Activated naive CD8-positive, alpha-beta T cell (primary cell): ENCODE measurements around the gene GAD2.

ENCODE experiments used
- H3K27ac Mint-ChIP-seq: one replicate; pipeline ENCODE4 v1.8.0; 2021; ENCODE audit warnings: mixed read lengths
- H3K27me3 Mint-ChIP-seq: one replicate; pipeline ENCODE4 v1.8.0; 2021; ENCODE audit warnings: mixed read lengths
- H3K36me3 Mint-ChIP-seq: one replicate; pipeline ENCODE4 v1.8.0; 2021; ENCODE audit warnings: mixed read lengths
- H3K4me1 Mint-ChIP-seq: one replicate; pipeline ENCODE4 v1.8.0; 2021; ENCODE audit warnings: low read depth, mixed read lengths
- H3K4me3 Mint-ChIP-seq: one replicate; pipeline ENCODE4 v1.8.0; 2021; ENCODE audit warnings: mild to moderate bottlenecking, mixed read lengths
- H3K9me3 Mint-ChIP-seq: one replicate; pipeline ENCODE4 v1.8.0; 2021; ENCODE audit warnings: low read depth, mixed read lengths

The GAD2 gene

DNA sequence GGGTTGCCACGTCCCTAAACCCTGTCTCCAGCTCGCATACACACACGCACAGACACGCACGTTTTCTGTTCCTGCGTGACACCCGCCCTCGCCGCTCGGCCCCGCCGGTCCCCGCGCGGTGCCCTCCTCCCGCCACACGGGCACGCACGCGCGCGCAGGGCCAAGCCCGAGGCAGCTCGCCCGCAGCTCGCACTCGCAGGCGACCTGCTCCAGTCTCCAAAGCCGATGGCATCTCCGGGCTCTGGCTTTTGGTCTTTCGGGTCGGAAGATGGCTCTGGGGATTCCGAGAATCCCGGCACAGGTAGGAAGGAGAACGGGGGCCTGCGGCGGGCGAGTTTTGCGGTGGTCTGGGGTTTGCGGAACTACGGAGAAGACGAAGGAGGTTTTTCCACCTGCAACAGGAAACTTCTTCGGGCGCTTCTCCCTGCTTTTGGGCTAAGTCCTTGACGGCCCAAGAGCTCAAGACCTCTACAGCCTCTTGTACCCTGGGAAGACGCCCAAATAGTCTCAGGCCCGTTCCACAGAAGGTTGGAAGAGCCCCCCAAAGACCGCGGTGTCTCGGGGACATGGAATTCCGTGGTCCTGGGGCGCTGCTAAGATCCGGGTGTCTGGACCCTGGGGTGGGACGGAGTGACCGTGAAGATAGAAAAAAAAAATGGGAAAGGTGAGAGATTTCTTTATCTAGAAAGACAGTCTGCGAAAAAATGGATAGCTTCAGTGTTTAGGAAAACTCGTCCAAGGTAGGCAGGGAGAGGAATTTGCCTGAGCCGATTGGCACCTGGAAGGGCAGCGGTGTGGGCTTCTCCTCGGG lies at the start of gene GAD2:
Gene GAD2 (plus strand): TSS at position 190 of the 811 bp plus-strand sequence. CDS start 36 bp downstream, at position 226.
- Mint-ChIP-seq H3K4me3 (peak within 1 kb of the TSS; percentile 83), H3K27ac (no peak within 1 kb of the TSS), H3K4me1 (peaks cover 38% of the 10 kb centered on the region), H3K27me3 (peaks cover 55% of the 10 kb centered on the region), H3K36me3 (no peaks in the 10 kb centered on the region), H3K9me3 (no peaks in the 10 kb centered on the region)

DNA sequence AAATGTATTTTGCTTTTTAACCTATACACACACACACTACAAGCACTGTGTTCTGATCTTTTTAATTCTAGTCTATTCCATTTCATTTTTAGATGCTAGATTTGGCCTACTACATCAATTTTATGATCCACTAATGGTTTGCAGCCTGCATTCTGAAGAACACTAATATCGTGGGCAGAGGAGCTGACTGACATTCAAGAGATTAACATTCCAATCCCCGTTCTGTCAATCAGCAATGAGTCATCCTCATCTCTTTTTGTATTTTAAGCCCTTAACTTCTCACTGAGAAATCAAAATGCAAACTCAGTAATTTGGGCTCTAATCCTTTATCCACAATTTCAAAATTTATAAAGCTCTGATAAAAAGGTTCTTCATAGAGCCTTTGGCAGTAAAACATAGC lies 47.1 kb upstream of the GAD2 start:
- H3K36me3 Mint-ChIP-seq = no peaks in the 10 kb centered on the region
- H3K27me3 Mint-ChIP-seq = peaks cover 6% of the 10 kb centered on the region
- no peaks in the 10 kb centered on the region for H3K4me1 Mint-ChIP-seq
- H3K4me3 Mint-ChIP-seq = no peak overlapping the region
- no peak overlapping the region for H3K27ac Mint-ChIP-seq
- H3K9me3 Mint-ChIP-seq = no peaks in the 10 kb centered on the region

DNA sequence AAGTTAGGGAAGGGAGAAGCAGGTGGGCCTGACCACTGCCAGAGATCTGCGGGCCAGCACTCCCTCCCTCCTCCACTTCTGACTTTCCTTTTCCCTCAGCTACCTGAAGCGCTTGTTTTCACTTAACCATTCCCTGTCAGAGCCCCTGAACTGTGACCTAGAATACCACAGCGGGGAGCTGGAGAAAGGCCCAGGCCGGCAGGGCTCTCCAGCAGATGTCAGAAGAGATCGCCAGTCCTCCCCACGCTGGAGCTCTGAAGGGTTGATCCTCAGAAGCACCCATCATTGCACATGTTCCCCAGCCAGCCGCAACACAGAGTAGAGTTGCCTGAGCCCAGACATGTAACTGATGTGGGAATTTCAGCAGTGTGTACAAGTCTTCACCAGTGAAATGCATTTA lies 44.4 kb upstream of the GAD2 start:
- H3K4me3 Mint-ChIP-seq = no peak overlapping the region
- H3K27me3 Mint-ChIP-seq = peaks cover 5% of the 10 kb centered on the region
- H3K27ac Mint-ChIP-seq = no peak overlapping the region
- H3K4me1 Mint-ChIP-seq = no peaks in the 10 kb centered on the region
- no peaks in the 10 kb centered on the region for H3K36me3 Mint-ChIP-seq
- no peaks in the 10 kb centered on the region for H3K9me3 Mint-ChIP-seq

DNA sequence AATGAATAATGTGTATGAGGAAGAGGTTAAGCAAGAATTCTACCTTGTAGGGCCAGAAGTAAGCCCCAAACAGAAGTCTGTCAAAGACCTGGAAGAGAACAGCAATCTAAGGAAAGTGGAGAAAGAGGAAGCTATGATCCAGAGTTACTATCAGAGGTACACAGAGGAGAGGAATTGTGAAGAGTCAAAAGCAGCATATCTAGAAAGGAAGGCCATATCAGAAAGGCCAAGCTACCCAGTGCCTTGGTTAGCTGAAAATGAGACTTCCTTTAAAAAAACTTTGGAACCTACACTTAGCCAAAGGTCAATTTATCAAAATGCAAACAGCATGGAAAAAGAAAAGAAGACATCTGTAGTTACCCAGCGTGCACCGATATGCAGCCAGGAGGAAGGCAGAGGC lies 42.7 kb upstream of the GAD2 start:
- Mint-ChIP-seq H3K36me3 (no peaks in the 10 kb centered on the region), H3K27ac (no peak overlapping the region), H3K4me1 (no peaks in the 10 kb centered on the region), H3K4me3 (no peak overlapping the region), H3K27me3 (peaks cover 7% of the 10 kb centered on the region), H3K9me3 (no peaks in the 10 kb centered on the region)

DNA sequence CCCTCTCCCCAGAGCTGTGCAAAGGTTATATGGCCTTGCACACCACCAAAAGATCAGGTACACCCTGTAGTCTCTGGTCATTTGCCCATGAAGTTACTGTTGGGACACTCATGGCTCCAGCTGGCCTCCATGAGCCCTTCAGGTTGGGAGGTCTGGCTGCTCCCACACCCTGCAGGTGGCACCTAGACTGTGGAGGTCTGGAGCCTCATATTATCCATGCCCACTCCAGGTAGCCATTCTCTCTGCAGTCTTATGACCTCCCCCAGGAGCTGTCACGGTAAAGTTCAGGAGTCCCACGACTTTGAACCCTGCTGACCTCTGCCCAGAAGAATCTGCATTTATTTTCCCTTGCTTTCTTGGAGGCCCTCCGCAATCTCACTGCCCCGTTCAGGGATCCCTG lies 39.2 kb upstream of the GAD2 start:
- no peak overlapping the region for H3K27ac Mint-ChIP-seq
- H3K4me3 Mint-ChIP-seq = no peak overlapping the region
- H3K27me3 Mint-ChIP-seq = peaks cover 7% of the 10 kb centered on the region
- H3K36me3 Mint-ChIP-seq = no peaks in the 10 kb centered on the region
- no peaks in the 10 kb centered on the region for H3K4me1 Mint-ChIP-seq
- H3K9me3 Mint-ChIP-seq = no peaks in the 10 kb centered on the region

DNA sequence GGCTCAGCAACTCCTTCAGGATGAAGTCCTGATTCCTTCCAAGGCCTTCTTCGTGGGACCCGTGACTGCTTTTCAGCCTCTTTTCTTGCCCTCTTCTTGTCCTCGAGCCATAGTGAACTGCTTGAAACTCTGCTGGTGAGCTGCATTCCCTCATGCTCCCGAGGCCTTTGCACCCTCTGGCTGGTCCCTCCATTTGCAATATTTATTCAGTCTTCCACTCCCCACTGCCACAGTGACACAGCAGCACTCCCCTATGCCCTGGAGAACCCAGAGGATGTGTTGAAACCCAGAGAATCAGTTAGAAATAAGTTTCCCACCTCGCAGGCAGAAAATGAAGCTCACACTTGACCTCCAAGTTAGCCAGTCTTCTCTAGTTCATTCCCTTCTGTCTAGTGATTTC lies 22.3 kb upstream of the GAD2 start:
- Mint-ChIP-seq H3K27ac (no peak overlapping the region), H3K4me1 (peaks cover 3% of the 10 kb centered on the region), H3K27me3 (peaks cover 7% of the 10 kb centered on the region), H3K36me3 (no peaks in the 10 kb centered on the region), H3K9me3 (peaks cover 4% of the 10 kb centered on the region), H3K4me3 (no peak overlapping the region)

DNA sequence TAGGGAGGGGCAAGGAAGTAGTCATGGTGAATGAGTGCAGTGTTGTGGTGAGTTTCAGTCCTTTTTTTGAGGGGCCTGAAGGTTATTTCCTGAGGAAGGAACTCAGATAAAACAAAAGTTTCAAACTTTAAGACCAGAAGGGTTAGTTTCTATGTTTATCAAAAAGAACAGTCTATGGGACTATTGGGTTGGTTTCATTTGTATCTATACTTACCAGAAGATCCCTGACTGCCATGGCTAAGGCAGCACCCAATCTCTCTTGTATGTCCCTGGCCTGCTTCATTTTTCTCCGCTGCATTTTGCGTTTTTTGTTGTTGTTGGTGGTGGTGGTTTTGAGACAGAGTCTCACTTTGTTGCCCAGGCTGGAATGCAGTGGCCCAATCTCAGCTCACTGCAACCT lies 19.3 kb upstream of the GAD2 start:
- Mint-ChIP-seq H3K36me3 (no peaks in the 10 kb centered on the region), H3K27ac (no peak overlapping the region), H3K27me3 (peaks cover under 1% of the 10 kb centered on the region), H3K4me3 (no peak overlapping the region), H3K4me1 (peaks cover 3% of the 10 kb centered on the region), H3K9me3 (peaks cover 4% of the 10 kb centered on the region)

DNA sequence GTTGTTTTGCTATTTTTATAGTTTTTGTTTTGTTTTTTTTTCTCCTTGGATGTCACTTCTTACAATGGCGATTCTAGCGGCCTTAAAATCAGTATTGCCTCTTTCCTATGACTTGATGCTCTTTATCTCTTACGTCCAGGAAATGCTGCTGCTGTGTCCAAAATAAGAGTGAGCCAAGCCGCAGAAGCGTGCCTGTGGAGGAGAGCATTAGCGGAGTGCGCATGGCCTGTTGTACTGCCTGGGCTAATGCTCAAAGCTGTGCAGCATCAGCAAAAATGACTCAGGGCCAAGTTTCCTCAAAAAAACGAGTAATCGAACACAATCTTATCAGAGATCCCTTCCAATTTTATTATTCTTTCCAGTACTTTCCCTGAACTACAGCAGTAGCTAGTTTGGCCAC lies 18.5 kb upstream of the GAD2 start:
- peaks cover 3% of the 10 kb centered on the region for H3K4me1 Mint-ChIP-seq
- H3K27ac Mint-ChIP-seq = no peak overlapping the region
- H3K36me3 Mint-ChIP-seq = no peaks in the 10 kb centered on the region
- peaks cover 4% of the 10 kb centered on the region for H3K9me3 Mint-ChIP-seq
- no peak overlapping the region for H3K4me3 Mint-ChIP-seq
- peaks cover 2% of the 10 kb centered on the region for H3K27me3 Mint-ChIP-seq

DNA sequence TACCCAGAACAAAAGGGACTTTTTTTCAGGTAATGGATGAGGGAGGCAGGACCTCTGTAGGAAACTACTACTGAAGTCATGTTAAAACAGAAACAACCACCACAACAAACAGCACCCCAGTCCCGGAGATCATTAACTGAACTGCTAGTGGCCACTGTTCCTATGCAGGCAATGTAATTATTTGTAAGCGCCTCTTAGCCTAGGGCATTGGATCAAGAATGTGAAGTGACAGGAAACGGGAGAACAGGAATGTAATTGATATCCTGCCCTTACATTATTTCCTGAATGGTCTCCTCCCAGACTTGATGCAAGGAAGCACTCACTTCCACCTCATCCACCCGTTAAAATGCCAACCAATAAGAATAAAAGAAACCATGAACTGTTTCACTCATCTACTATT lies 16.7 kb upstream of the GAD2 start:
- Mint-ChIP-seq H3K4me1 (peaks cover 3% of the 10 kb centered on the region), H3K27ac (no peak overlapping the region), H3K4me3 (no peak overlapping the region), H3K9me3 (peaks cover 4% of the 10 kb centered on the region), H3K36me3 (no peaks in the 10 kb centered on the region), H3K27me3 (peaks cover 5% of the 10 kb centered on the region)

DNA sequence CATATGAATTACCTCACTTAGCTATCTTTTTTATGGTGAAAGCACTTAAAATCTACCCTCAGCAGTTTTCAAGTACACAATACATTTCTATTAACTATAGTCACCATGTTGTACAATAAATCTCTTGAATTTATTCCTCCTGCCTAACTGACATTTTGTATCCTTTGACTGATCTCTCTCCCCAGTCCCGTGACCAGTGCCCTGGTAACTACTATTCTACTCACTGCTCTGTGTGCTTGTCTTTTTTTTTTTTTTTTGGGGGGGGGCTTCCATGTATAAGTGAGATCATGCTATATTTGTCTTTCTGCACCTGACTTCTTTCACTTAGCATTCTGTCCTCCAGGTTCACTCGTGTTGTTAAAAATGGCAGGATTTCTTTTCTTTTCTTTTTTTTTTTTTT lies 11.4 kb upstream of the GAD2 start:
- Mint-ChIP-seq H3K9me3 (no peaks in the 10 kb centered on the region), H3K27me3 (peaks cover 8% of the 10 kb centered on the region), H3K36me3 (no peaks in the 10 kb centered on the region), H3K27ac (no peak overlapping the region), H3K4me3 (no peak overlapping the region), H3K4me1 (no peaks in the 10 kb centered on the region)

DNA sequence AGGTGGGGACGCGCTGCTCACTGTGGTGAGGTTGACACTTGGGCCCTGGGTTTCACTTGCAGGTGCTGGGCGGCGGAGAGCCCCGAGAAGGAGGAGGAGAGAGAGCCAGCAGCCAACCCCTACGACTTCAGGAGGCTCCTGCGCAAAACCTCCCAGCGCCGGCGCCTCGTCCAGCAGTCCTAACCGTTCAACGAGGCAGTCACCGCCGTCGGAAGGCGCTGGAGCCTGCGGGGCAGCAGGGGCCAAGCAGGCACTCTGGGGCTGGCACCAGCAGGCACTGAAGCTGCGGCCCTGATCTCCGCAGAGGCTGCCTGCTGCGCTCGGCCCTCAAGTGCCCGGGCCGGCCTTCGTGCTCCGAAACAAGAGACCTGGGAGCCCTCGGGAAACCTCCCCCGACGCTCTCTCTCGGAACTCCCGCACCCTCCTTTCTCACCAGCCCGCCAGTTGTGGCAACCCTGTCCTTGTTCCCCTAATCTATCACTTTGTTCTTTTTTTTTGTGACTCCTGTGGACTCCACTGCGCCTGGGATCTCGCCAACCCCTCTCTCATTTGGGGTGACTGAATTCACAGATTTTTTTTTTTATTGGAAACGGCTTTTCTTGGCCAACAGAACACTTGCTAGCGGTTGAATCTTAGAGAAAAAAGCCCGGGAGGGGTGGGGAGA lies 4.7 kb upstream of the GAD2 start:
- no peaks in the 10 kb centered on the region for H3K9me3 Mint-ChIP-seq
- H3K4me3 Mint-ChIP-seq = no peak overlapping the region
- H3K4me1 Mint-ChIP-seq = peaks cover 26% of the 10 kb centered on the region
- no peaks in the 10 kb centered on the region for H3K36me3 Mint-ChIP-seq
- H3K27ac Mint-ChIP-seq = no peak overlapping the region
- H3K27me3 Mint-ChIP-seq = peaks cover 26% of the 10 kb centered on the region

DNA sequence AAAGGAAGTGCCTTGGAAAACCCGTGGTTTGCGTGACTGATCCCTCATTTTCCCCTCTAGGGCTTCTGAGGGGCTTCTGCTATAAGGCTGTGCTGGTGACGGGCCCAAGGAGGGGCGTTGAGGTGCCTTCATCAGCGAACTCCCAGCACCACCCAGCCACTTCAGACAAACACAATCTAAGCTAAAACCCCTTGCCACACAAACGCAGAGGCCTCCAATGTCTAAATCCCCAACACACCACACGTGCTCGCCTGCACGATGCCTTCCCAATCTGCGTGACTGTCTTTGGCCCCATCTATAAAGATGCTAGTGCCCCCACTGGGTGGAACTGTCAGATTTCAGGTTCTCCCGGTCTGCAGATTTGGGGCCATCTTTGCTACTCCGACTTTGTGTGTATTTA lies 4.1 kb upstream of the GAD2 start:
- Mint-ChIP-seq H3K27ac (no peak overlapping the region), H3K36me3 (no peaks in the 10 kb centered on the region), H3K4me1 (peaks cover 31% of the 10 kb centered on the region), H3K27me3 (peaks cover 30% of the 10 kb centered on the region), H3K9me3 (no peaks in the 10 kb centered on the region), H3K4me3 (no peak overlapping the region)

DNA sequence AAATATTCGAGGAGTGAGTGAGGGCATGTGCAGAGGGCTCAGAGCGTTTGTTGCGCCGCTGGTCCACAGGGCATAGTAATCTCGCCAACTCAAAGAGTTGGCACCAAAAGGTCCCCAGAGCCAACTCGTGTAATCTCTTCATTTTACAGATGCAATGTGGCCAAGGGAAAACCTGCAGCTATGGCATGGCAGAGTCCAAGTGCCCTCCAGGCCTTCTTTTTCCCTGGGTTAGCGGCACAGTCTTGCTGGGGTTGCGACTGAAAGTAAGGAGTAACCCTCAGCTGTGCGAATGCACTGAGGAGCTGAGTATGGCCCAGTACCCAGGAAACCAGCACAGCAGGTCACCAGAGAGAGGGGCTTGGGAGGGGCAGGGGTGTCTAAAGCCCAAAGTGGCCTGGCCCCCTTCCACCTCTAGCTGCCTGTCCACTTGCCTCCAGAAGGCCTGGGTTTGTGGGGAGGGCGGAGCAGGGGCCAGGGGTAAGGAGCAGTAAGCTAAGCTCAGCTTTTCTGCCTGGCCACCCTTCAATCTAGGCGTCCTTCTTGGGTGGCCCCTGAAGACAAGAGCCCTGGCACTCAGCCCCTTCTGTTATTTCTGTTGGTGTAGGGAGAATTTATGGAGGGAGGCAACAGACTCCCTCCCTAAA lies 3.3 kb upstream of the GAD2 start:
- H3K4me1 Mint-ChIP-seq = peaks cover 32% of the 10 kb centered on the region
- no peaks in the 10 kb centered on the region for H3K9me3 Mint-ChIP-seq
- peaks cover 30% of the 10 kb centered on the region for H3K27me3 Mint-ChIP-seq
- no peak overlapping the region for H3K27ac Mint-ChIP-seq
- H3K4me3 Mint-ChIP-seq = no peak overlapping the region
- H3K36me3 Mint-ChIP-seq = no peaks in the 10 kb centered on the region

DNA sequence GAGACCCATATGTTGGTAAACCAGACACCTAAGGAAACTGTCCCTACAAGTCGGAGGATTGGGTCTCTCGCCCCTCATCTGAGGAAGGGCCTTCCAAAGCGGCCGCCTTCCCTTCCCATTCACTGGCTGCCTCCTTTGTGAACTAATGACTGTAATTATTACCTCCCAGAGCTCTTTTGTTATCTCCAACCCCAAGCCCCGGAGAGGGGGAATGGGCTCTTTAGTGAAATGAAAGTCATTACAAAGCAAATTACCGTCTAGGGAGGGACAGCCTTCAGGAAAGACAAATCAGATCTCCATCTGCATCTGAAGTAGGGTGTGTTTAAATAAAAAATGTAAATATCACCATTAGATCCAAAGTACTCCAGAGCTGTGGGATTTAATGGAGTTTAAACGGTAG lies 2.6 kb upstream of the GAD2 start:
- Mint-ChIP-seq H3K36me3 (no peaks in the 10 kb centered on the region), H3K27me3 (peaks cover 35% of the 10 kb centered on the region), H3K27ac (no peak overlapping the region), H3K4me3 (no peak overlapping the region), H3K9me3 (no peaks in the 10 kb centered on the region), H3K4me1 (peaks cover 40% of the 10 kb centered on the region)

DNA sequence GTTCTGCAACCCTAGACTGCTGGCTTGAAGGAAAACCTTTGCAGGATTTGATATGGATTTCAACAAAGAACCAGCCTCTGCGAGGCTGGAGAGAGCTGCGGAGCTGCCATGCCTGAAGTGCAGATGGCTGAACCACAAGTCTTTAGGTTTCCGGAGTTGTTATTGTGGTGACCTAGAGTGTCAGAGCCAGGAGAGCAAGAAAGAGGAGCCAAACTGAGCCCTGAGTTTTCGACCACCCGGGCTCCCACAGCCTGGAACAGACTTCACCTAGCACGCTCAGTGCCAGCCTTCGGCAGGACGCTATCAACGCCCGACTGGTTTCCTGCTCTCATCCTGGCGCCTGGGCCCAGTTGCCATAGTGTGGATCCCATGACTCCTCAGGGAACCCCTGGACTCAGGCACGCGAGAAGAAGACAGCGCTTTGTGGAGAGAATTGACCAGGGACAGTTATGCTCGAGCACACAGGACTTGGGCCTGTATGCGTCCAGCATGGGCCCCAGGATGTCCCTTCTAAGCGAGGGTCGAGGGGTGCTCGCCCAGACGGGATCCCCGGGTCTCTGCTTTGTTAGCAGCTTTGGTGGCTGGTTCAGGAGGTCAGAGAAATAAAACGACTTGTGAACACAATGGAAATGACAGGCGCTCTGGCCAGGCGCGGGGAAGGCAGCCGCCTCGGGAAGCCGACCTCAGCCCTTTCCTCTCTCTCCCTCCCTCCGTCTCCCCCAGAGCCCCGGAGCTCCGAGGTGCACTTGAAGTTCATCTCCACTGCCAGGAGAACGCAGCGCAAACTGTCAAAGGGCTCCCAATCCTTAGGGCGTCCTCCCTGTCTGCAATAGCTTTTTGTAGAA lies 1.8 kb upstream of the GAD2 start:
- Mint-ChIP-seq H3K9me3 (no peaks in the 10 kb centered on the region), H3K27ac (no peak overlapping the region), H3K4me3 (peak overlapping the region; percentile 83), H3K4me1 (peaks cover 40% of the 10 kb centered on the region), H3K36me3 (no peaks in the 10 kb centered on the region), H3K27me3 (peaks cover 40% of the 10 kb centered on the region)
